Neural cell (in vitro differentiated cells): Measurements from ENCODE around the gene TAF7L. TPM values are rescaled to one million over a fixed set of nuclear protein-coding genes. Genes with fewer than 3 reads are reported as not detected.

Experiments used
- H2AFZ ChIP-seq: fragments of 200-600, 300-800 bp; sonication (generic), shearing (Covaris generic); 2 replicates; pipeline ENCODE4 v1.6.0; 2014; ENCODE audit warnings: low read depth, mild to moderate bottlenecking, antibody characterized with exemption, low read length, moderate library complexity
- H3F3A ChIP-seq: fragments of 200-600 bp; shearing (Covaris generic); 2 replicates; pipeline ENCODE4 v1.6.1; 2016; ENCODE audit warnings: mild to moderate bottlenecking, moderate library complexity, mixed read lengths, antibody characterized with exemption, low read length; ENCODE audit not compliant: insufficient read depth, poor library complexity, severe bottlenecking
- H3K27ac ChIP-seq: fragments of 200-600, 300-800 bp; sonication (generic), shearing (Covaris generic); 2 replicates; pipeline ENCODE4 v1.5.1; 2014; ENCODE audit warnings: mild to moderate bottlenecking, low read length, moderate library complexity
- H3K27me3 ChIP-seq: fragments of 300-800, 200-600 bp; sonication (generic), shearing (Covaris generic); 2 replicates; pipeline ENCODE4 v1.6.0; 2014; ENCODE audit warnings: mild to moderate bottlenecking, low read depth, low read length, moderate library complexity; ENCODE audit not compliant: insufficient read depth
- H3K36me3 ChIP-seq: fragments of 300-800, 200-600 bp; sonication (generic), shearing (Covaris generic); 2 replicates; pipeline ENCODE4 v1.5.1; 2014; ENCODE audit warnings: mild to moderate bottlenecking, antibody characterized with exemption, low read length, moderate library complexity; ENCODE audit not compliant: insufficient read depth
- H3K4me2 ChIP-seq: fragments of 300-800, 200-600 bp; sonication (generic), shearing (Covaris generic); 2 replicates; pipeline ENCODE4 v1.6.0; 2014; ENCODE audit warnings: mild to moderate bottlenecking, low read length
- H3K4me3 ChIP-seq: fragments of 300-800, 200-600 bp; sonication (generic), shearing (Covaris generic); 2 replicates; pipeline ENCODE4 v1.5.1; 2014; ENCODE audit warnings: mild to moderate bottlenecking, low read length, moderate library complexity
- H3K79me2 ChIP-seq: fragments of 200-600 bp; shearing (Covaris generic); replicated peaks from 2 replicates; pipeline ENCODE4 v1.6.0; 2014; ENCODE audit warnings: mild to moderate bottlenecking, low read length, moderate library complexity; ENCODE audit not compliant: insufficient read depth
- H3K9ac ChIP-seq: fragments of 300-800, 200-600 bp; sonication (generic), shearing (Covaris generic); 2 replicates; pipeline ENCODE4 v1.6.1; 2016; ENCODE audit warnings: mild to moderate bottlenecking, low read length, mixed read lengths
- H3K9me2 ChIP-seq: fragments of 200-600 bp; shearing (Covaris generic); 2 replicates; pipeline ENCODE4 v1.6.1; 2016; ENCODE audit warnings: mild to moderate bottlenecking, low read length, mixed read lengths; ENCODE audit not compliant: insufficient read depth
- H3K9me3 ChIP-seq: fragments of 200-600, 300-800 bp; sonication (generic), shearing (Covaris generic); 2 replicates; pipeline ENCODE4 v1.6.1; 2016; ENCODE audit warnings: mild to moderate bottlenecking, mixed run types, low read length, moderate library complexity, mixed read lengths
- H4K20me1 ChIP-seq: fragments of 200-600 bp; shearing (Covaris generic); 2 replicates; pipeline ENCODE4 v1.6.1; 2016; ENCODE audit warnings: mild to moderate bottlenecking, mixed run types; ENCODE audit not compliant: insufficient read depth
- CTCF ChIP-seq: fragments of 450-650 bp; IDR thresholded peaks from 2 replicates; pipeline ENCODE4 v1.5.1; 2014; ENCODE audit warnings: antibody characterized with exemption, mild to moderate bottlenecking, moderate library complexity; ENCODE audit not compliant: poor library complexity, severe bottlenecking
- EP300 ChIP-seq: fragments of 450-650 bp; conservative IDR thresholded peaks from 2 replicates; pipeline ENCODE4 v1.6.1; 2014; ENCODE audit warnings: antibody characterized with exemption, mild to moderate bottlenecking, moderate library complexity; ENCODE audit not compliant: poor library complexity, severe bottlenecking
- EZH2 ChIP-seq: fragments of 200-600, 300-800 bp; shearing (Covaris generic), sonication (generic); IDR thresholded peaks from 2 replicates; pipeline ENCODE4 v1.6.1; 2014; ENCODE audit warnings: antibody characterized with exemption, low read length, borderline replicate concordance, mild to moderate bottlenecking; ENCODE audit not compliant: insufficient read depth, poor library complexity, severe bottlenecking
- MXI1 ChIP-seq: fragments of 450-650 bp; conservative IDR thresholded peaks from 2 replicates; pipeline ENCODE4 v1.6.1; 2014; ENCODE audit warnings: antibody characterized with exemption, mild to moderate bottlenecking; ENCODE audit not compliant: poor library complexity, severe bottlenecking
- POLR2AphosphoS5 ChIP-seq: IDR thresholded peaks from 2 replicates; pipeline ENCODE4 v1.6.1; 2012
- RAD21 ChIP-seq: fragments of 450-650 bp; conservative IDR thresholded peaks from 2 replicates; pipeline ENCODE4 v1.6.1; 2014; ENCODE audit warnings: antibody characterized with exemption, mild to moderate bottlenecking, moderate library complexity
- REST ChIP-seq: IDR thresholded peaks from 2 replicates; pipeline ENCODE4 v1.6.1; 2012; ENCODE audit warnings: borderline replicate concordance
- SMC3 ChIP-seq: fragments of 450-650 bp; conservative IDR thresholded peaks from 2 replicates; pipeline ENCODE4 v1.6.1; 2014; ENCODE audit warnings: antibody characterized with exemption, mild to moderate bottlenecking, moderate library complexity; ENCODE audit not compliant: poor library complexity
- TAF1 ChIP-seq: IDR thresholded peaks from 2 replicates; pipeline ENCODE4 v1.6.1; 2012; ENCODE audit warnings: low read depth
- polyA plus RNA-seq: library from polyadenylated mRNA; depleted of rRNA; stranded (reverse); fragments of >200 nt; gene quantifications from 2 replicates; pipeline ENCODE4 v1.2.3, GENCODE V29; 2014

Gene TAF7L
- polyA plus RNA-seq, 1 donor from 2014 or later: 0.59 TPM

- H3K4me3 ChIP-seq: no peak overlapping the region
- no peaks in the 10 kb centered on the region for H3K9me2 ChIP-seq
- no peak overlapping the region for H3K4me2 ChIP-seq
- H3K27ac ChIP-seq: no peak overlapping the region
- H3K9ac ChIP-seq: no peak overlapping the region
- no peaks in the 10 kb centered on the region for H3K9me3 ChIP-seq
- no peak overlapping the region for H2AFZ ChIP-seq
- H4K20me1 ChIP-seq: no peaks in the 10 kb centered on the region
- TF ChIP-seq SMC3 (no peak), EP300 (no peak), REST (no peak), CTCF (no peak), TAF1 (no peak), MXI1 (no peak), POLR2AphosphoS5 (no peak), EZH2 (no peak), RAD21 (no peak)
- H3K79me2 ChIP-seq: no peaks in the 10 kb centered on the region
- no peaks in the 10 kb centered on the region for H3K36me3 ChIP-seq
- no peaks in the 10 kb centered on the region for H3F3A ChIP-seq
- no peaks in the 10 kb centered on the region for H3K27me3 ChIP-seq
Measured at GRCh38 chrX:101252634-101253033, 38.5 kb downstream of the TAF7L start.

- H3K9me3 ChIP-seq: no peaks in the 10 kb centered on the region
- H3K9ac ChIP-seq: no peak overlapping the region
- no peaks in the 10 kb centered on the region for H3K36me3 ChIP-seq
- no peak overlapping the region for H3K27ac ChIP-seq
- H4K20me1 ChIP-seq: no peaks in the 10 kb centered on the region
- H3K79me2 ChIP-seq: no peaks in the 10 kb centered on the region
- no peak for TF ChIP-seq EP300
- TF ChIP-seq TAF1: no peak
- TF ChIP-seq CTCF: no peak
- TF ChIP-seq EZH2: no peak
- TF ChIP-seq RAD21: no peak
- no peak for TF ChIP-seq MXI1
- no peak for TF ChIP-seq SMC3
- TF ChIP-seq POLR2AphosphoS5: no peak
- TF ChIP-seq REST: no peak
- H3K4me3 ChIP-seq: no peak overlapping the region
- no peaks in the 10 kb centered on the region for H3K27me3 ChIP-seq
- H3K9me2 ChIP-seq: no peaks in the 10 kb centered on the region
- H3F3A ChIP-seq: no peaks in the 10 kb centered on the region
- H3K4me2 ChIP-seq: no peak overlapping the region
- no peak overlapping the region for H2AFZ ChIP-seq
Measured at GRCh38 chrX:101241531-101241930, 49.6 kb downstream of the TAF7L start.
